Fibroblast of villous mesenchyme (primary cell): ENCODE data around the gene PRR15L. TPM values are rescaled to one million over a fixed set of nuclear protein-coding genes. Genes with fewer than 3 reads are reported as not detected.

Experiments used
- DNase-seq: peaks from one replicate; pipeline ENCODE4 v3.0.0-alpha.2; 2010; ENCODE audit warnings: low read depth
- H3K4me3 ChIP-seq: 2 replicates; pipeline ENCODE4 v1.5.1; 2011; ENCODE audit warnings: low read depth, mild to moderate bottlenecking, low read length
- CTCF ChIP-seq: IDR thresholded peaks from 2 replicates; pipeline ENCODE4 v1.5.1; 2012; ENCODE audit warnings: low read depth, mild to moderate bottlenecking, low read length; ENCODE audit not compliant: insufficient read depth
- total RNA-seq: library from RNA; depleted of rRNA; stranded (reverse); fragments of >200 nt; gene quantifications from 2 replicates; pipeline ENCODE4 v1.2.3, GENCODE V29; 2012

PRR15L gene
- total RNA-seq, 1 donor: not detected

- DNase-seq: no peak
- TF ChIP-seq CTCF: no peak
Measured at GRCh38 chr17:47987240-47987835, 29.7 kb upstream of the PRR15L start.

GRCh38 chr17:47986520-47986919 lies 28.8 kb upstream of the PRR15L start:
- no peak for TF ChIP-seq CTCF
- no peak overlapping the region for H3K4me3 ChIP-seq

More at GRCh38 chr17:47987240-47987835, 29.7 kb upstream of the PRR15L start:
- no peak overlapping the region for H3K4me3 ChIP-seq

GRCh38 chr17:47983492-47984223 lies 26.0 kb upstream of the PRR15L start:
- TF ChIP-seq CTCF: no peak
- no peak overlapping the region for H3K4me3 ChIP-seq
- no peak for DNase-seq

More at GRCh38 chr17:47986520-47986919, 28.8 kb upstream of the PRR15L start:
- no peak for DNase-seq

GRCh38 chr17:47982645-47983390 lies 25.1 kb upstream of the PRR15L start:
- H3K4me3 ChIP-seq: no peak overlapping the region
- no peak for DNase-seq
- no peak for TF ChIP-seq CTCF

GRCh38 chr17:47982091-47982617 lies 24.5 kb upstream of the PRR15L start:
- no peak for TF ChIP-seq CTCF
- DNase-seq: no peak
- no peak overlapping the region for H3K4me3 ChIP-seq

- no peak overlapping the region for H3K4me3 ChIP-seq
- no peak for DNase-seq
- no peak for TF ChIP-seq CTCF
Measured at GRCh38 chr17:47981462-47981861, 23.8 kb upstream of the PRR15L start.
